Occipital lobe (tissue), 2 donors: Measurements from ENCODE around the gene AFG1L. TPM values are rescaled to one million over a fixed set of nuclear protein-coding genes. Genes with fewer than 3 reads are reported as not detected.
"Not testable (repeated sequence)": the region's sequence is repeated elsewhere in the genome, so short reads cannot be mapped to it uniquely, and the experiment has no call there.

Source experiments
- DNase-seq: peaks from one replicate; lab custom pipeline; 2025; lab: John Stamatoyannopoulos, UW
- total RNA-seq: library from RNA; depleted of rRNA; stranded (reverse); fragments of >200 nt; gene quantifications from one replicate; pipeline ENCODE4 v1.2.3, GENCODE V29; 2014

The AFG1L gene
- total RNA-seq, 1 donor from 2014 or later, result 12.3 TPM

DNA sequence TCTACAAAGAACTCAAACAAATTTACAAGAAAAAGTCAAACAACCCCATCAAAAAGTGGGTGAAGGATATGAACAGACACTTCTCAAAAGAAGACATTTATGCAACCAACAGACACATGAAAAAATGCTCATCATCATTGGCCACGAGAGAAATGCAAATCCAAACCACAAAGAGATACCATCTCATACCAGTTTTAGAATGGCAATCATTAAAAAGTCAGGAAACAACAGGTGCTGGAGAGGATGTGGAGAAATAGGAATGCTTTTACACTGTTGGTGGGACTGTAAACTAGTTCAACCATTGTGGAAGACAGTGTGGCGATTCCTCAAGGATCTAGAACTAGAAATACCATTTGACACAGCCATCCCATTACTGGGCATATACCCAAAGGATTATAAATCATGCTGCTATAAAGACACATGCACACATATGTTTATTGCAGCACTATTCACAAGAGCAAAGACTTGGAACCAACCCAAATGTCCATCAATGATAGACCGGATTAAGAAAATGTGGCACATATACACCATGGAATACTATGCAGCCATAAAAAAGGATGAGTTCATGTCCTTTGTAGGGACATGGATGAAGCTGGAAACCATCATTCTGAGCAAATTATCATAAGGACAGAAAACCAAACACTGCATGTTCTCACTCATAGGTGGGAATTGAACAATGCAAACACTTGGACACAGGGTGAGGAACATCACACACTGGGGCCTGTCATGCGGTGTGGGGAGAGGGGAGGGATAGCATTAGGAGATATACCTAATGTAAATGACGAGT, 121.4 kb downstream of the AFG1L start:
- not testable (repeated sequence) for DNase-seq

- DNase-seq, result no peak
Observed at GRCh38 chr6:108417027-108417426, 122.2 kb downstream of the AFG1L start.

GRCh38 chr6:108419474-108419873, 124.6 kb downstream of the AFG1L start:
- DNase-seq, result no peak

- DNase-seq, result no peak
Observed at GRCh38 chr6:108419934-108420609, 125.2 kb downstream of the AFG1L start.

DNA sequence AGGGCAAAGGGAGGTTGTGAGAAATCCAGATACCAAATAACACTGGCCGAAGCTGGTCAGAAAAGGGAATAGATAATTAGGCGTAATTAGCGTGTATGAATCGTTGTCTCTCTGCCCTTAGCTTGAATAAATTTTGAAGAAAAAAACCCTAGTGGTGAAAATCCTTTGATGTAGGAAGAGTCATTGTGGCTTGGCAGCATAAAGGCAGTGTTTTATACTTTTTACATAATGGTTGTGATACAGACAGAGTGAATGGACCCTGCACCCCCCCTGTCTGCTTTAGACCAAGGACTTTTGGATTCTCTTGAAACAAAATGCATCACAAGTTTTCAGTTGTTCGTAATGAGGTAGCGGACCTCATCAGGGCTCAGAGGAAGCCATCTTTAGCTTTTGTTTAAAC, 126.5 kb downstream of the AFG1L start:
- no peak for DNase-seq

GRCh38 chr6:108423982-108424705, 129.3 kb downstream of the AFG1L start:
- DNase-seq, result no peak

DNA sequence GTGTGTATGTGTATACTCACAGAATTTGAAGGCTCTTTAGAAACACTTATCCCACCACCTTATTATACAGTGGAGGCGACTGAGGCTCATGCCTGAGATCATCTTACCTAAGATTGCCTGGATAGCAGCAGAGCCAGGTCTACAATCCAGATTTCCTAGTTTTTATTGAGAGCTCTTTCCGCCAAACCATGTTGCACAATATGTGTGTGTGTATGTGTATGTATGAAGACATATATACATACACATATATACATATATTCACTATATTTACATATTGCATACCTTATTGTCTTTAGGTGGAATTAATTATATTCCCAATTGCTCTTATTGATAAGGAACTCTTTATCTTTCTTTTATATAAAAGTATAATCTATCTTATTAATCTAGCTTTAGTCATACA, 130.6 kb downstream of the AFG1L start:
- DNase-seq, result no peak

DNA sequence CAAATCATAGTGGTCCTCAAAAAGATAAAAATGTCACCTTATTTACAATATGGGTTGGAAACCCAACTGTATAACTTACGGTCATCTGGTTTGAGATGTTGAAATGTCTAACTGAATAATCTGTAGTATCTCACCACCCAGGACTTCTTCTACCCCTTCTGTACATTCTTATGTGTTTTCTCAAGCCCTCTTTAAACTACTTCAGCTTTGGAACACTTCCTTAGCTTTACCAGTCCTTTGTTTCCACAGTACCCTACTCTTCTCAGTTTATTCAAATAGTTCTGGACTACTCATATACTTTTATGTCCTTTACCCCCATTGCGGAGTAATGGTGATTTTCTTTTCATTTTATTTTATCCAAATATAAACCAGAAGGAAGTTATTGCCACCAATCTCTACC, 137.3 kb downstream of the AFG1L start:
- no peak for DNase-seq

GRCh38 chr6:108432792-108433191, 137.9 kb downstream of the AFG1L start:
- DNase-seq, result no peak

- no peak for DNase-seq
Observed at GRCh38 chr6:108434222-108434621, 139.4 kb downstream of the AFG1L start.

DNA sequence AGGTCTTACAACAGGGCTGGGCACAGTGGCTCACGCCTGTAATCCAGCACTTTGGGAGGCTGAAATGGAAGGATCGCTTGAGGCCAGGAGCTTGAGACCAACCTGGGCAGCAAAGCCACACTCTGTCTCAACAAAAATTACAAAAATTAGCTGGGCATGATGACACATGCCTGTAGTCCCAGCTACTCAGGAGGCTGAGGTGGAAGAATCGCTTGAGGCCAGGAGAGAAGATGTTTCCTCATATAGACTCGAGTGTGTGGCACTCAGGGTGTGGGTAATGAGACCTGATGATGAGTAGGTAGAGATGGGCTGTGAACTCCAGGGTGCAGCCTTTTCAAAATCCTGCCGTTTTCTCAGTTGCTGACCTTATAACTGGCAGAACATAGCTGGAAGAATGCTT, 140.5 kb downstream of the AFG1L start:
- no peak for DNase-seq

DNA sequence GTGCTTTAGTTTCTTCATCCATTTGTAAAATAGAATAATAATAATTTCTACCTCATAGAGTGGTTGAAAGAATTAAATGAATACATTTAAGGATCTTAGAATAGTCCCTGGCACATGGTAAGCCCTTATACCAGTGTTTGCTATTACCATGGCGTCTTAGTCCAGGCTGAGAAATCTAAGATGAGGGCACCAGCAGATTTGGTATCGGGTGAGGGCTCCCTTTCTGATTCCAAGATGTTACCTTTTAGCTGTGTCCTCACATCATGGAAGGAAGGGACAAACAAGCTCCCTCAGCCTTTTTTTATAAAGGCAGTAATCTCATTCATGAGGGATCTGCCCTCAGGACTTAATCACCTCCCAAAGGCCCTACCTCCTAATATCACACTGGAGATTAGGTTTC, 141.9 kb downstream of the AFG1L start:
- no peak for DNase-seq

GRCh38 chr6:108437821-108438220, 143.0 kb downstream of the AFG1L start:
- DNase-seq, result no peak

- DNase-seq, result no peak
Observed at GRCh38 chr6:108438918-108439317, 144.1 kb downstream of the AFG1L start.

DNA sequence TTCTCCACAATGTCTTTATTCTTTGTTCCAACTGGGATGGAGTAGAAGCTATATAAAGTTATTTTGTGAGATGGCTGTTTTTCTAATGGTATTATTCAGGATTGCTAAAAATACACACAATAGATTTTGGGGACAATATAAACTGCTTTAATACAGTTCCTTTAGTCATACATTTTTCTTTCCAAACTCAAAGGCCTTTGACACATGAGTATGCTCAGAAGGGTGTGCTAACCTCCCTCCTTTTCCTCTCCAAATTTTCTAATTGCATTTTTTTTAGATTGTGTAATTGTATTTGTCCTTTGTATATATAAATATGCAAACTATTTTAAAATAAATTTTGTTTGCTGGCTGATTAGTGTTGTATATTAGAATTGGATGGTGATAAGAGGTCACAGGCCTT, 146.3 kb downstream of the AFG1L start:
- DNase-seq, result no peak

GRCh38 chr6:108442770-108443520, 148.1 kb downstream of the AFG1L start:
- DNase-seq, result no peak

- no peak for DNase-seq
Observed at GRCh38 chr6:108446629-108447150, 151.8 kb downstream of the AFG1L start.

- no peak for DNase-seq
Observed at GRCh38 chr6:108448481-108448880, 153.6 kb downstream of the AFG1L start.

DNA sequence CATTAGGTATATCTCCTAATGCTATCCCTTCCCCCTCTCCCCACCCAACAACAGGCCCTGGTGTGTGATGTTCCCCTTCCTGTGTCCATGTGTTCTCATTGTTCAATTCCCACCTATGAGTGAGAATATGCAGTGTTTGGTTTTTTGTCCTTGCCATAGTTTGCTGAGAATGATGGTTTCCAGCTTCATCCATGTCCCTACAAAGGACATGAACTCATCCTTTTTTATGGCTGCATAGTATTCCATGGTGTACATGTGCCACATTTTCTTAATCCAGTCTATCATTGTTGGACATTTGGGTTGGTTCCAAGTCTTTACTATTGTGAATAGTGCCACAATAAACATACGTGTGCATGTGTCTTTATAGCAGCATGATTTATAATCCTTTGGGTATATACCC, 154.9 kb downstream of the AFG1L start:
- not testable (repeated sequence) for DNase-seq

DNA sequence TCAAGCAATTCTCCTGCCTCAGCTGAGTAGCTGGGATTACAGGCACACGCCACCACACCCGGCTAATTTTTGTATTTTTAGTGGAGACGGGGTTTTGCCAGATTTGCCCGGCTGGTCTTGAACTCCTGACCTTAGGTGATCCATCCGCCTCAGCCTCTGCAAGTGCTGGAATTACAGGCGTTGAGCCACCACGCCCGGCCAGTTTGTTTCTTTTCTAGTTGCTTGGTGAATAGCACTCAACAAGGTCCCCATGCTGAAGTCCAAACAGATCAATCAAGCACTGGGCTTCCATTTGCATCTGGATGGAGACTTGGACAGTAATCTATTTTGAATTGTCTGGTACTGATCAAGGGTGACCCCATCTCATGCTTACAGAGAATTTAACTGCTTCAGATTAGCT, 157.0 kb downstream of the AFG1L start:
- DNase-seq, result no peak

DNA sequence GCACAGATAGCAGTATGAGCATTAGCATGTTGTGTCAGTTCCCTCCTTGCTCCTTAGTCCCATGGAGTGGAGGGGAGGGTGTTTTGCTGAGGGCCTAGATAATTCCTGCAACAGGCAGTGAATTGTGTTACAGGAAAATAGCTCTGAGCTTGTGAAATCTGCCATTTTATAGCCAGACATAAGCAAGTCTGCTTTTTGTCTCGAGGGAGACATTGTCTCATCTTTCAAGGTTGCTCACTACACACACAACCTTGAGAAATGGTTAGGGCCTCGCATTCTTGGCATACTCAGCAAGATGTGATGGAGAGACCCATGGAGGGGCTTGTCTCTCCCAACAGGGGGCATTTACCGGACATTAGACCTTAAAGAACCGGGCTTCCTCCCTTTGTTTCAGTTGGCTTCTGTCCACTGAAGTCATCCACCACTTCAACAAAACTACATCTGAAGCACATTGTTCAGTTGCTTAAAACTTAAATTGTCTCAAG, 157.9 kb downstream of the AFG1L start:
- no peak for DNase-seq
